RPMI7951 (cell line): ENCODE results near the gene FBXL3. TPM values are rescaled to one million over a fixed set of nuclear protein-coding genes. Genes with fewer than 3 reads are reported as not detected.
"Not testable (repeated sequence)": the region's sequence is repeated elsewhere in the genome, so short reads cannot be mapped to it uniquely, and the experiment has no call there.

ENCODE experiments used
- DNase-seq: peaks from one replicate; pipeline ENCODE4 v3.0.0-alpha.2; 2012; ENCODE audit warnings: low read depth
- total RNA-seq: library from RNA; depleted of rRNA; stranded (reverse); fragments of >200 nt; shearing (Covaris generic); gene quantifications from 2 replicates; pipeline ENCODE4 v1.2.3, GENCODE V29; 2014

The FBXL3 gene
- total RNA-seq, 1 experiment from 2014 or later: 53.0 TPM

DNA sequence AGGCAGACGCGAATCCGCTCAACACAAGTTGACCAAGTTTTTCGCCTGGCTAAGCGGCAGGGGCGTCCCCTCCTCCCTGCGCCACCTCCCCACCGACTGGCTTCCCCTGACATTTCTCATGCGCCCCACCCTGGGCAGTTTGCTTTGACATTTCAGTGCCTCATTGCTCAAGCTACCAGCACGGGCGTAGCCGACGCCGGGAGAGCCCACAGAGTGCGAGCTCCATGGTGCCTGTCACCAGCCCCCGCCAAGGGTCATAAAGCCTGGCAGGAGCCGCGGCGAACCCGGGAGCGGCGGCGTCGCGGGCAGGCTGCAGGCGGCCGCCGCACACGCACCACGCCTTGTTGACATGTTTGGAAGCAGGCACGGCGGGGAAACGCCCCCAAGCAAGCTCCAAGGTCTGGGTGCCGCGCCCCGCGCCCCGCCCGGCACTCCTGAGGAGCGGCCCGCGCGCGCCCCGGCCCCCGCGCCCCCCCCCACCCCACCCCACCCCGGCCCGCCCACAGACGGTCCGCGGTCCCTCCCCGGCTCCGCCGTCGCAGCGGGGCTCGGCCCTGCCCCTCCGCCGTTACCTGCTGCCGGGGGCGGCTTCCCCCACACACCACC, 601 bp downstream of the FBXL3 start:
- peak; percentile 73 for DNase-seq

DNA sequence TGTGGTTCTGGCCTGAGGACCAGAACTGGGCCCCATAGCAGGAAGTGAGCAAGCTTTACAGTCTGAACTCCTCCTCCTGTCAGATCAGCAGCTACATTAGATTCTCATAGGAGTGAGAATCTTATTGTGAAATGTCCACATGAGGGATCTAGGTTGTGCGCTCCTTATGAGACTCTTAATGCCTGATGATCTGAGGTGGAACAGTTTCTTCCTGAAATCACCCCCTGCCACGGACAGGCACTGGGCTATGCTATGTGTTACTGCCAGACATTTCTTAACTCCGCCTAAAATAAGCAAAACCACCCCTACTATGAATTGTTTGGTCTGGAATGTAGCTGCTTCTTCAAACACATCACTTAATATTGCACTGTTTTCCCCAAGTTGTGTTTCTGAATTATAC, 4.6 kb downstream of the FBXL3 start:
- no peak for DNase-seq

DNA sequence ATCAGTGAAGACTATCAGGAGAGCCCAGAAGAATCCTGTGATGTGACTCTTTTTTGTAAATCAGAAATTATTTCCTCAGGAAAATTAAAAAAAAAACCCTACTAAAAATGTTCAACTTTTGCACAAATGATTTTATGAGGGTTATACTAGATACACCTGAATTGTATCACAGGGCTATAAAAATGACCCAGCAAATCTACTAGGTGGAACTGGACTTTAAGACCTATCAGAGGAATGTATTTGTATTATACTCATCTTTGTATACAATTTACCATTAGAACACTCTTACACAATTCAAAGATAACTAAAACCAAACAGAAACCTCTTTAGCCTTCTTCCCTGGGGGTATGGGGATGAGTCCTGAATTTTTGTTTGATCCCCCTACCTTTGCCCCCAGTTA, 7.2 kb downstream of the FBXL3 start:
- no peak for DNase-seq

DNA sequence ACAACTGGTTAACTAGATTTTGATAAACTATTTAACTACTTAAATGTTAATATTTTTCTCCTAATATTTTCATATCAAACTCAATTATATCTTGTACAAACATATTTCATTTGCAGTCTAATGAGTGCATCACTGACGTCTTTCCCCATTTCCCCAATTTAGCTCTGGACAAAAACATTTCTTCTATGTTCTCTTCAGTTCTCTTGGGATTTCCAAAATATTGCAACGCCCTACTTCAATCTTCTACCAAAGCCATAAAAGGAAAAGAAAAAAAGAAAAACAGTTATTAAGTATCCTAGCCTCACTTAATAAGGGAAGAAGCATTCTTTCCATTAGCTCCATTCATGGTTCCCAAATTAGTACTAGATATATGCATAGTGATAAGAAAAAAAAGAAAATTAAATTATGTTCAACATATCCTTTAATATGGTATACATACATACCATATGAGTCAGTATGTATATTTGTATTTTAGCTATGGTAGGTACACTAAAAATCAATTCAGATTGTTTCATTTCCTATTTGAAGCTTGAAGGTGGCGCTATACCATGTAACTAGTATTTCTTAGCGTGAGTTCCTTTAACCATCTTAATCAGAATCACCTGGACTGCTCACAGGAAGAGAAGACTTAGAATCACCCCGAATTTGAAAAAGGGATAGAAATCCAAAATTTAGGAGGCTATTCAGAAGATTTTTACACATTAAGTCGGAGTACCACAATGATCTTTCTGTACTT, 9.9 kb downstream of the FBXL3 start:
- no peak for DNase-seq

DNA sequence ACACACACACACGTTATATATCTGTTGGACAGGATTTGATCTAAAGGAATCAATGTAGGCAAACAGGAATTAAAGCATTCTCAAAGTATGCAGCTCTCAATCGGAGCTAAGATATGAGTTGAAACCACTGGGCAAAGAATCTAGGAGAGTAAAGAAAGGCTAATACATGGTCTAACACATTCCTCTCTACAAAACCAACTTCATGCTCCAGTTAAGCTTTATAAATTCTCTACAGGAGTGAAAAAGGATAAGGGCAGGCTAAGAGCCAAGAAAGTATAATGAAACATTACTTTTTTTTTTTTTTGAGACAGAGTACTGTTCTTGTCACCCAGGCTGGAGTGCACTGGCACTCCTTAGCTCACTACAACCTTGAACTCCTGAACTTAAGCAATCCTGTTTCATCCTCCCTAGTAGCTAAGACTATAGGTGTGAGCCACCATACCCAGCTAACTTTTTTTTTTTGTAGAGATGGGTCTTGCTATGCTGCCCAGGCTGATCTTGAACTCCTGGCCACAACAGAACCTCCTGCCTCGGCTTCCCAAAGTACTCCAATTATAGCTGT, 10.6 kb downstream of the FBXL3 start:
- DNase-seq: no peak

DNA sequence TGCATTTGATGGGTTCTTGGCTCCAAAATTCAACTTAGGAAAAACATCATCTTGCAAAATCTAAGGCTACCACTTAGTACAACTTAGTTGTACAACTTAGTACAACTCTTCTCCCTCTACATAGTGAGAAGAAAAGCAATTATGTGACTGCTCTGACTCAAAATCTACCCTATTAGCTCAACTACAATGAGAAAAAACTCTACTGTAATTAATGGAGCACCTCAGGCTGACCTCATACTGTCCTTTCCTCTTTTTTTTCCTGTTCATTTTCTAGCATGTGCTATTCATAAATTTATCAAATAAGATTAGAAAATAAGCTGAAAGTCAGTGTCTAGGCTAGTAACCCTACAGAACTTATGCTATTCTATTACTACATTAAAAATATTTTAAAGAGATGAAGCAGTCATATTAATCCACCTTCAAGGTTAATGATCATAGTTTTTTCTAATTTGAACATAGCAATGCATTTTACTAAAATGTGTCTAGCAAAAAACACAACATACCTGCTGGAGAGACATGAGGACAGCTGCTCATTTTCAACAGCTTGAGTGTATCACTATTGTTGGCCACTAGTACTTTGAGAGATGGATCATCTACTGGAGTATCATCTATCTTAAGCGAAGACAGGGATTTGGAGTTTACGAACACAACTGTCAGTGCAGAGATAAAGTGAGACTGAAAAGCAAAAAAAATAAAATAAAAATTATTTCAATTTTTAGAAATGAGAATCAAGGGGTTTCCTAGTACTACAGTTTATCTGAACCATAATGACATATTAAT, 11.9 kb downstream of the FBXL3 start:
- no peak for DNase-seq

DNA sequence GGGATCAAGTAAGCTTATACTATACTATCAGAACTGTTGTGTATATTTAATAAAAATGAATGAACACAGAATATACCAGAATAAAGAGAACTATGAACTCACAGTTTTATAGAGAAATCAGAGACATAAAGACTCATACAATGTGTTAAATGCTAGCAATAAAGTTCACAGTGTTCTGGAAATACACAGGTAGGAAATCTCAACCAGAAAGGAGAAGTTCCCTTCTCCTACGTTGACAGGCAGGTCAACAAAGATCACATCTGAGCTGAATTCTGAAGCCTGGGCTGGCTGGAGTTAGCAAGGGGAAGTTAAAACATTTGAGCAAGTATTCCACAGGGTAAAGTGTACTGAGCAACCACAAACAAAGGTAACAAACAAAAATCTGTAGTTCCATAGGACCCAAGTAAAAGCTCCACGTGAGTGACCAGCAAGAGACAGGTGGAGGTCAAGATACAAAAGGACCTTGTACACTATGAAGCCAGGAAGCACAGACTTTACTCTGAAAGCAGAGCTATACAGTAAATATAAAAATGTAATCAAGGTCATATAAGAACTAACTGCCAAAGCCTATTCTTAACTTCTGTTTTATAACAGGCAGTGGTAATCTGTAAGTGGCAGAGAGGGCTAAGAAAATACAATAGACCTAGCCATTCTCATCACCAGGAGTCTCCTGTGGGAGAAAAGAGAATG, 13.0 kb downstream of the FBXL3 start:
- DNase-seq: no peak

DNA sequence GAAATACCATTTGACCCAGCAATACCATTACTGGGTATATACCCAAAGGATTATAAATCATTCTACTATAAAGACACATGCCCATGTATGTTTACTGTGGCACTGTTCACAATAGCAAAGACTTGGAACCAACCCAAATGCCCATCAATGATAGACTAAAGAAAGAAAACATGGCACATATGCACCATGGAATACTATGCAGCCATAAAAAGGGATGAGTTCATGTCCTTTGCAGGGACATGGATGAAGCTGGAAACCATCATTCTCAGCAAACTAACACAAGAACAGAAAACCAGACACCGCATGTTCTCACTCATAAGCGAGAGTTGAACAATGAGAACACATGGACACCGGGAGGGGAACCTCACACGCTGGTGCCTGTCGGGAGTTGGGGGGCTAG, 17.2 kb downstream of the FBXL3 start:
- not testable (repeated sequence) for DNase-seq

DNA sequence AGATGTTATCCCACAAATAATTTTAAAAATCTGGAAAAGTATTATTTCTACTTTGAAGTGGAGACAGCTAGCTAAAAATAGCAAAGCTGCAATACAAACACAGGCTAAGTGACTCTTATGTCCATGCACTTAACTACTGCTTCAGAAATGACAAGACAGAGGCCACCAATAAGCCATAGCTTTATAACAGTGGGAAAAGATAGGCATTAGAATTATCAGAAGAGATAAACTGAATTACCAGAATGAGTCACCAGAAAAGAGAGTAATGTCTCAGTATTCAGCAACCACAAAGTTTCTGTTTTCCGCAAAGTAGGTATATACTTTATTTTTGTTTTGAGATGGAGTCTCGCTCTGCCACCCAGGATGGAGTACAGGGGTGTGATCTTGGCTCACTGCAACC, 17.9 kb downstream of the FBXL3 start:
- DNase-seq: no peak

DNA sequence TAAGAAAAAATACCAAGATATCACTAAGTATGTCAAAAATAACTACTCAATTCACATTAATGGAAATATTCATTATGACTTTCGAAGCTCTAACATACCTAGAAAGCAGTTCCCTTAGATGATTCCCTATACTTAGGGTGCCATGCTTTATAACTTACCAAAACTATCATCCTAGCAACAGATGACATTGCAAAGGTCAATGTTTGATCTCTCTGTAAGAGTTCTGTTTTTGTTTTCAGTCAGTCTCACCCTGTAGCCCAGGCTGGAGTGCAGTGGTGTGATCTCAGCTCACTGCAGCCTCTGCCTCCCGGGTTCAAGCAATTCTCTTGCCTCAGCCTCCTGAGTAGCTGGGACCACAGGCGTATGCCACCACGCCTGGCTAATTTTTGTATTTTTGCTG, 18.6 kb downstream of the FBXL3 start:
- DNase-seq: not testable (repeated sequence)

DNA sequence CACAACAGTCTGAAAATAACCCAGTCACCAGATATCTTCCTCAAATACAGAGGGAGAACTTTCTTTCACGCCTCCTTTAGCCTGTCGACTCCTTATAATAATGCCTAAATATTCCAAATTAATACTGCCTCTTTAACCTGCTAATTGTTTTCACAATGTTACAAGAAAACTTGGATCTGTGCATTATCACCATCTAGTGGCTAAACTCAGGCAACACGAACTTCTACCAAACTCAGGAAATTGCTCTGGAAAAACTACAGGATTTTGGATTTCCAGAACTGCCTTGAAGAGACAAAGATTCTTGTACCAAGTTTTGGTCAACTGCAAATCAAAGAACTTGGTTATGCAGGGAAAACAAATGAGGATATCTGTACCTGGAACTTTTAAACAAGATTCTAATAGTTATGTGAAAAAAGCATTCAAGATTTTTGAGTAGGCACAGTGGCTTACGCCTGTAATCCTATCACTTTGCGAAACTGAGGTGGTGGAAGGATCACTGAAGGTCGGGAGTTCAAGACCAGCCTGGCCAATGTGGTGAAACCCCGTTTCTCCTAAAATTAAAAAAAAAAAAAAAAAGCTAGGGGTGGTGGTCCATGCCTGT, 24.3 kb downstream of the FBXL3 start:
- no peak for DNase-seq

DNA sequence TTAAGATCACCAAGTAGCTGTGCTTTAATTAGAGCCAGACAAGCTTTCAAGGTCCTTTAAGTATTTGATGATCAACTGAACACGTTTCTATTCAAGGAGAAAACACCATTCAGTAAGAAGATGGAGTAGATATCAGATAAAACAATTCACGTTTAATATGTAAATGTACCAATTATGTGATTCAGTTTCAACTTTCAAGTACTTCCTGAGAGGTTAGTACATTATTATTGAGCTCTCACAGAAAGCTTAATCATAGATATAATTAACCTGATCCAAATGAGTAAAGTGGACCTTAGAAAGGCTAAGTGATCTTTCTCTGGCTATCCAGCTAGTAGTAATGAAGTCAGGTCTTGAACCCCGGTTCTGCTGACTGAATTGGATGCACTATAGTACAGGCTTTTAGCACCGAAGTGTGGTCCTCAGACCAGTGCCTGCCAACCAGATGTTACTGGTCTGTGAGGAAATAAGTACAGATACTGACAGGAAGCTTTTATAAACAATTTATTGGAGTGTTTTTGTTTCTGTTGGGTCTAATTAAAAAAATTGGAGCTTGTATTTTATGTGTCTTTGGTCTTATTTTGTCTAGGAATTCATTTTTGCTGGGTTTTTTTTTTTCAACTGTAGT, 24.9 kb downstream of the FBXL3 start:
- DNase-seq: no peak

DNA sequence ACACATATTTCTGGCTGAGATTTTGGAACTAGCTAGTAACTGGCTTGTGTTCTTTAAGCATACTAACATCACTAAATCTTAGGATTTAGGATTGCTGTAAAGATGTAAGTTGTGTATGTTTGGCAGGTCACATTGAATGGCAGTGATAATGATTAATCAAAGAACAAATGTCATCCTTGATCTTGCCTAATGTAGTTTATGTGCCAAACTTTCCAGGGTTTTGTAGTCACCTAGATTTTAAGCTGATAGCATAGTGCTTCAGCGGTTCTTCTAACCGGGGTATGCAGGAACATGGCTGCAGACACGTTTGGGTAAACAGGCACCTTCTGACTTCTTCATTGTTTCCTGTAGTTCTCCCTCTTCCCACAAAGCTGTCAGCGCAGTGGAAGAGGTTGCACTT, 25.4 kb downstream of the FBXL3 start:
- DNase-seq: no peak

DNA sequence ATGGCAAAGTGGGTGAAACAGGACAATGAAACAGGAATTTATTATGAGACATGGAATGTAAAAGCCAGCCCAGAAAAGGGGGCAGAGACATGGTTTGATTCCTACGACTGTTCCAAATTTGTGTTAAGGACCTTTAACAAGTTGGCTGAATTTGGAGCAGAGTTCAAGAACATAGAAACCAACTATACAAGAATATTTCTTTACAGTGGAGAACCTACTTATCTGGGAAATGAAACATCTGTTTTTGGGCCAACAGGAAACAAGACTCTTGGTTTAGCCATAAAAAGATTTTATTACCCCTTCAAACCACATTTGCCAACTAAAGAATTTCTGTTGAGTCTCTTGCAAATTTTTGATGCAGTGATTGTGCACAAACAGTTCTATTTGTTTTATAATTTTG, 26.5 kb downstream of the FBXL3 start:
- no peak for DNase-seq

DNA sequence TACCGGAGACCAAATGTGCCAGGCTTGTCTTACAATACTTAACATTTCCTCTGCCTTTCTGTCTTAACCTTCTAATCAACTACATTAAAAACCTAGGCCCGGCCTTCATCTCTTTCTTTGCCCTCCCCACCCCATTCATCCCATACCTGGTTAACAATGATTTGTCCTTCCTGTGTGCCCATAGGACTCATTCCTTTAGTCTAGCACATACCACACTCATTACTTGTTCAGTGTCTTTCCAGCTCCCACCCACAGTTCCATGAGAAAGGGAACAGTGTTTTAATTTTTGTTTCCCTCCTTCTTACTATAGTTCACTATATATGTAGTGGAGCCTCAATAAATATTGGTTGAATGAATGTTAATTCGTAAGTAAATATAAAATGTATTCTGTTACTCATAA, 32.7 kb downstream of the FBXL3 start:
- no peak for DNase-seq

DNA sequence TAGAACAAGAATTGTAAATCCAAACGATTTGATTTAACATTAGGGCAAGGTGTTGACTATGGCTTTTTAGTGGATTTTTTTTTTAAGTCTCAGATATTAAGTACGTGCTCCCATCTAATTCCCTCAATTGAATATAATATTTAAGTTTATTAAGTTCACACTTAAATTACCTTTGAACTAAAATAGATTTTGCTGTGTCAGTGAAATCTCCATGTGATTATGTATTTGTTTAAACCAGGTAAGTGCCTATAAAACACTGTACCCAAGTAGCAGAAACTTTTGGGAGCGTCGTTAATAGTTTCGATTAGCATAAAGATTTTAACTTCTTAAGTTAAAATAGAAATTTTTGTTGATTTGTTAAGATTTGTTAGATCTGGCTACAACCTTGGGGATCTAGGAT, 33.5 kb downstream of the FBXL3 start:
- no peak for DNase-seq

DNA sequence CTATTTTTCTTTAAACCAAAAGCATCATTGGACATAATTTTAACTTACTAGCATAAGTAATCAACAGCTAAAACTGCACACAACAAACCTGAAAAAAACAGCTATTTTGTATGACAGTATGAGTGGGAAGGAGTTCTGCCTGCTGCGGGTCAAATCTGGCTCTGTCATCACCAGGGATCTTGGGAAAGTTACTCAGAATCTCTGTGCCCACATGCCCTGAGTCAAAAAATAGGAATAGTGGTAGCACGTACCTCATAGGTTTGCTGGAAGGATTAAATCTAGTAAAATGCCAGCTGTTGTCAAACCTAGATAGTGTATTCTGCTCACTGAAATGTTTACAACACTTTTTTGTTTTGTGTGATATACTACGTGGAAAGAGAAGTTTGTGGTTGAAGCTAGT, 33.9 kb downstream of the FBXL3 start:
- DNase-seq: peak; percentile 10

DNA sequence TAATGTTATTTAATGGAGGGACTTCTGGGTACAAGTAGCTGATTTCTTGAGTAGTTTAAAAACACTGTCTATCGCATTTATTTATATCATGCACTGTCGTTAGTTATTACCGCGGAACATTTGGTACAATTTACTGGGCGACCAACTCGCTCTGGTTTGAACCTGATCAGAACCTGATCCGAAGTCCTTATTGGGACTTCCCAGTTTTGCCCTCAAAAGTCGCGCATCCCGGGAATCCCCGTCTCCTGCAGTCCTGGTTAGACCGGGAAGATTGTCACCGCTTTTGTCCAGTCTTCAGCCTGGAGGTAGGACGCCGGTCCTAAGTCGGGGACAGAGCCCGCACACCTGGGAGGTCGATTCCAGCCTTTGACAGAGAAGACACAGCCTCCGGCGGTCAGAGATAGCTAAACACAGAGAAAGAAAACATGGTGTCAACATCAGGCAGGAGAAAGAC, 34.4 kb downstream of the FBXL3 start:
- peak; percentile 13 for DNase-seq

DNA sequence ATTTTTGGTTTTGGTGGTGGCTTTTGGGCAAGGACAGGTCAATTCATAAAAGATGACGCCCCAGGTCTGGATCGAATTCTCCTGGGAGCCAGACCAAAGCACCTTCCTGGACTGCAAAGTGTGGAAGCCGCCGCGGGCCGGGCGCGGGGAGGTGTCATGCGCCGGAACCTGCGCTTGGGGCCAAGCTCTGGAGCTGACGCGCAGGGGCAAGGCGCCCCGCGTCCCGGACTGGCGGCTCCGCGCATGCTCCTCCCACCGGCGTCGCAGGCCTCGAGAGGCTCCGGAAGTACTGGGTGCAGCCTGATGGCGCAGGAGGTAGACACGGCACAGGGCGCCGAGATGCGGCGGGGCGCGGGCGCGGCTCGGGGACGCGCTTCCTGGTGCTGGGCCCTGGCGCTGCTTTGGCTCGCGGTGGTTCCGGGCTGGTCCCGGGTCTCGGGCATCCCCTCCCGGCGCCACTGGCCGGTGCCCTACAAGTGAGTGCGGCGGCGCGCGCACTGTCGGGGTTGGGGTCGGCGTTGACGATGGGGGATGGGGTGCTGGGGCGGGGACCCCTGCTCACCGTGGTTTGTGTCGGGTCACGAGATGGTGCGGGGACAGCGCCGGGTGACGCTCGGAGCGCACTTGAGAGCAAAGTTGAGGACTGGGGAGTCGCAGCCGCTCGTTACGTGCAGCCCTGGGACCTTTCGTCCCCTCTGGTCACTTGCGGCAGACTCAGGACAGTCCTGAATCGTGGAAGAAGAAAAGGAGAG, 35.0 kb downstream of the FBXL3 start, which contains the start of gene CLN5:
CLN5 (plus strand) TSS at position 286 of the 752 bp plus-strand sequence; CDS start at position 304, 18 bp downstream.
- peak; percentile 88 for DNase-seq

DNA sequence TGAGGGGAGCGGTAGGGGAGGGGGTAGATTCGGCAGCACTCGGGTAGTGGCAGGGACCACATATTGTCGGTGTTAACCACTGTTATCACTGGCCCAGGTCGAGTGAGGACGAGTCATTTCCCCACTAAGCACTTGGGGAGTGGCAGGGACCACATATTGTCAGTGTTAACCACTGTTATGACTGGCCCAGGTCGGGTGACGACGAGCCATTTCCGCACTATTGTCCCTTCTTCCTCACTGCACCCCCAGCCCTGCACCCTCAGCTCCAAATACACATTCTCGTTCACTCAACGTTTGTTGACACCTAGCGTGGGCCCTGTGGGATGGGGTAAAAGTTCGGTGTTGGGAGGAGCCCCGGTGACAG, 35.5 kb downstream of the FBXL3 start:
- DNase-seq: no peak
